Right renal pelvis (tissue), 4 donors: ENCODE data around the gene CCNL1. TPM values are rescaled to one million over a fixed set of nuclear protein-coding genes. Genes with fewer than 3 reads are reported as not detected.
"Not testable (repeated sequence)": the region's sequence is repeated elsewhere in the genome, so short reads cannot be mapped to it uniquely, and the experiment has no call there.

Experiments
- DNase-seq, 4 donors: peaks; one replicate each; pipeline ENCODE4 v3.0.0-alpha.2; 2013; ENCODE audit warnings: low read depth in 4 of 4, low spot score in 3 of 4, missing footprints in 1 of 4
- polyA plus RNA-seq, 4 donors: library from polyadenylated mRNA; unstranded; fragments of 120-200 nt; gene quantifications; one replicate each; pipeline ENCODE4 v1.2.1, GENCODE V29; 2013; ENCODE audit not compliant: insufficient read length in 4 of 4

CCNL1 gene
- 100 to 1,000 TPM; 146 to 202 (median 169) TPM for polyA plus RNA-seq

GRCh38 chr3:157159762-157160657, at the start of gene CCNL1:
Gene CCNL1 (minus strand): TSS chr3:157160147. CDS start chr3:157160094, 53 bp downstream.
- DNase-seq, result peak; percentile 93 to 94 (median 94)

DNA sequence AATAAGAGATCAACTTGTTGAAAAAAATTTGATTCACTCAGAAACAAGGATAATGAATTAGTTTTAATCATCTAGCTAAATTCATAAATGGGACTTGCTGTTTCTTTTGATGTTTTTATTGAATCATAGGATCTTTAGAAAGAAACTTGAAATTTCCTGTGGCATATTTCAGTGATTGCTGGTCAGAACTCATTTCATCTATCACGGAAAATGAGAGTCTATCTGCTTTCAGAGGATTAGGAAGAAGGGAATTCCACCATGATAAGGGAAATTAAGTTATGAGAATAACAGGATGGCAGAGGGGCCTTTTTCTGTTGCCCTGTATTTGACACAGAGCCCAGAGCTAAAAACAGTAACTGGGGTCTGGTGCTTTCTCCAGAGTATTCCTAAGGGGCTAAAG, 44.9 kb upstream of the CCNL1 start:
- no peak for DNase-seq

GRCh38 chr3:157204431-157204830, 44.5 kb upstream of the CCNL1 start:
- DNase-seq, result peak in 2 of 4 donors; percentile 7 to 10

GRCh38 chr3:157201648-157202278, 41.8 kb upstream of the CCNL1 start:
- no peak for DNase-seq

DNA sequence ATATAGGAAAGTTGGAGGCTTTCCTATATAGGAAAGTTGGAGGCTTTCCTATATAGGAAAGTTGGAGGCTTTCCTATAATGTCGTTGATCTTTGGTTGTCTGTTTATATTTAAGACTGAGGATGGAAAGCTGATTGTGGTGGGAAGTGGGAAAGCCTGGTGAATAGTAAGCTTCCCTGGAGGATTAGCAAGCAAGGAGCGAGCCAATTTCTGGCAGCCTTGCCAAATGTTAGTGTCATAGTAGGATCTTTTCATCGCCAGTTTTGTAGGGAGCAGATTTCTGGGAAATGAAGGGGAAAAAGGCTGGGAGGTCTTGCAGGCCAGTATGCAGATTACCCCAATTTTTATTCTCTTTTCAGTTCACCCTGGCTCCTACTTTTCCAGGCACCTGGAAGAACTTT, 39.9 kb upstream of the CCNL1 start:
- no peak for DNase-seq

DNA sequence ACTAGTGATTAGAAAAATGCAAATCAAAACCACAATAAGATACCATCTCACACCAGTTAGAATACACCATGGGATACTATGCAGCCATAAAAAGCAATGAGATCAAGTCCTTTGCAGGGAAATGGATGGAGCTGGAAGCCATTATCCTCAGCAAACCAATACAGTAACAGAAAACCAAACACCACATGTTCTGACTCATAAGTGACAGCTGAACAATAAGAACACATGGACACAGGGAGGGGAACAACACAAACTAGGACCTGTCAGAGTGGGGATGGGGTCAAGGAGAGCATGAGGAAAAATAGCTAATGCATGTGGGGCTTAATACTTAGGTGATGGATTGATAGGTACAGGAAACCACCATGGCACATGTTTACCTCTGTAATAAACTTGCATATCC, 36.0 kb upstream of the CCNL1 start:
- no peak for DNase-seq

DNA sequence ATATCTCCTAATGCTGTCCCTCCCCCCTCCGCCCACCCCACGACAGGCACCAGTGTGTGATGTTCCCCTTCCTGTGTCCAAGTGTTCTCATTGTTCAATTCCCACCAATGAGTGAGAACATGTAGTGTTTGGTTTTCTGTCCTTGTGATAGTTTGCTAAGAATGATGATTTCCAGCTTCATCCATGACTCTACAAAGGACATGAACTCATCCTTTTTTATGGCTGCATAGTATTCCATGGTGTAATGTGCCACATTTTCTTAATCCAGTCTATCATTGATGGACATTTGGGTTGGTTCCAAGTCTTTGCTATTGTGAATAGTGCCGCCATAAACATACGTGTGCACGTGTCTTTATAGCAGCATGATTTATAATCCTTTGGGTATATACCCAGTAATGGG, 31.2 kb upstream of the CCNL1 start:
- DNase-seq, result not testable (repeated sequence)

DNA sequence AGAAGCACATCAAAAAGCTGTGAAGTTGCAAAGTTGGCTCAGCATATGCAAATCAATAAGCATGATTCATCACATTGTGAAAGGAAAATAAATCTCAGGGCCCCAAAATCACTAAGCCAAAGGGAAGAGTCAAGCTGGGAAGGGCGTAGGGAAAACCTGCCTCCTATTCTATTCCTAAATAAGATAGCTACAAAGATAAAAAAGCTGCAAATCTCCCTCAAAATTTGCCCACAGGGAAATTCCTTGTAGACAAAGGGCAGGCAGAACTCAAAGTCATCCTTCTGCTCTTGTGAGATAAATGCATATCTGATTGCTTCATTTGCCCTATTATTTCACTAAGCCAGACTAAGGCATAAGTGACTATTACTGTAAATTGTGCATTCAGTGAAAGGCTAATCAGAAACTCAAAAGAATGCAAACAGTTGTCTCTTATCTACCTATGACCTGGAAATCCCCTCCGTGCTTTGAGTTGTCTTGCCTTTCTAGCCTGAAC, 30.5 kb upstream of the CCNL1 start:
- DNase-seq, result no peak

- no peak for DNase-seq
Measured at GRCh38 chr3:157188391-157188790, 28.4 kb upstream of the CCNL1 start.

GRCh38 chr3:157182879-157183278, 22.9 kb upstream of the CCNL1 start:
- no peak for DNase-seq

- DNase-seq, result no peak
Measured at GRCh38 chr3:157180262-157180661, 20.3 kb upstream of the CCNL1 start.

DNA sequence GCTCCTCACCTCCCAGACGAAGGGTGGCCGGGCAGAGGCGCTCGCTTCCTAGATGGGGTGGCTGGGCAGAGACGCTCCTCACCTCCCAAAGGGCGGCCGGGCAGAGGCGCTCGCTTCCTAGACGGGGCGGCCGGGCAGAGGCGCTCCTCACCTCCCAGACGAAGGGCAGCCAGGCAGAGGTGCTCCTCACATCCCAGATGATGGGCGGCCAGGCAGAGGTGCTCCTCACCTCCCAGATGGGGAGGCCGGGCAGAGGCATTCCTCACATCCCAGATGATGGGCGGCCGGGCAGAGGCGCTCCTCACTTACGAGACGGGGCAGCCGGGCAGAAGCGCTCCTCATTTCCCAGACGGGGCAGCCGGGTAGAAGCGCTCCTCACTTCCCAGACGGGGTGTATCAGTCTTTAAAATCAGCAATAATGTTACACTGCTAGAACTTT, 19.4 kb upstream of the CCNL1 start:
- no peak for DNase-seq

GRCh38 chr3:157178503-157179364, 18.8 kb upstream of the CCNL1 start:
- DNase-seq, result not testable (repeated sequence)

- not testable (repeated sequence) for DNase-seq
Measured at GRCh38 chr3:157177801-157178453, 18.0 kb upstream of the CCNL1 start.

DNA sequence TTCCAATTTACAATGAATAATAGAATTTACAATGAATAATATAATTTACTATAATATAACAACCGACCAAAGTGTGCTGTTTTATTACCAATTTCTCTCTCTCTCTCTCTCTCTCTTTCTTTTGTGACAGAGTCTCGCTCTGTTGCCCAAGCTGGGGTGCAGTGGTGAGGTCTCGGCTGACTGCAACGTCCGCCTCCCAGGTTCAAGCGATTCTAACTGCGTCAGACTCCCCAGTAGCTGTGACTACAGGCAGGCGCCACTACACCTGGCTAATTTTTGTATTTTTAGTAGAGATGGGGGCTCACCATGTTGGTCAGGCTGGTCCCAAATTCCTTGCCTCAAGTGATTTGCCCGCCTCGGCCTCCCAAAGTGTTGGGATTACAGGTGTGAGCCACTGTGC, 17.0 kb upstream of the CCNL1 start:
- no peak for DNase-seq

DNA sequence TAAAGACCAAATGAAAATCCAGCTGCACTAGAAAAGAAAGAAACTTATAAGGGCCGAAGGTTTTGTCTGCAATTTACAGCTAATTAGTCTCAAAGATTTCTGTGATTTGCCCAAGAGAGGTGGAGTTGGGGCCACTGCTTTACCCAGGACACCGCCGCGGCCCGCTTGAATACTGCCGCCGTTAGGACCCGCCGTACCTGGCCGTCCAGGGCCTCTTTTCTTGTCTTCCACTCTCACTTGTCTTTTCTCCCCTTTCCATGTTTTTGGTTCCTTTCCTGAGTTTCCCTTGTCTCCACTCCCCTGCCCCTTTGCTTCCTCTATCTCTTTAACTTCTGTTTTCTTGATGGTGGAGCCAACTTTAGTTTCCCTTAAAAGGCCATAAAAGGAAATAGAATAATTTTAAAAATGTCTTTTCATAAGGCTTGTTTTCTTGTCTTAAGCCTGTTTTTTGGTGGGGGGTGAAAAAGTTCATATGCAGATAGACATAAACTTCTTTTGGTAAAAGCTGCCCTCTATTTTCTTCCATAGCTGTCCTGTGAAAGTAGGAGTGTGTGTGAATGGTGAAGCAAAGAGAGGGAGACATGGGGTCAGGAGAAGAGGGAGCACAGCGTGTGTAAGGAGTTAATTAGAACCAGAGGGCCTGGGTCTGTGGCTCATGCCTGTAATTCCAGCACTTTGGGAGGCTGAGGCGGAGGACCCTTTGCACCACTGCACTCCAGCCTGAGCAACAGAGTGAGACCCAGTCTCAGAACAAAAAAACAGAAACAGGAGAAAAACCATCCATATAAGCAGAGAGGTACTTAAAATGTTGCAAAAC, 16.0 kb upstream of the CCNL1 start:
- no peak for DNase-seq

GRCh38 chr3:157174649-157175498, 14.9 kb upstream of the CCNL1 start:
- DNase-seq, result peak; percentile 99

GRCh38 chr3:157174290-157174648, 14.3 kb upstream of the CCNL1 start:
- DNase-seq, result no peak
